Testis (tissue), 3 donors: ENCODE results near the gene CDYL. TPM values are rescaled to one million over a fixed set of nuclear protein-coding genes. Genes with fewer than 3 reads are reported as not detected.

ENCODE experiments used
- DNase-seq: peaks from one replicate; pipeline ENCODE4 v3.0.0-alpha.2; 2019
- H3K27ac ChIP-seq, 2 donors: fragments of 200-600 bp; sonication (generic); one replicate each; pipeline ENCODE4 v1.5.1; 2019
- H3K27me3 ChIP-seq: fragments of 200-600 bp; sonication (generic); one replicate; pipeline ENCODE4 v1.5.1; 2019
- H3K36me3 ChIP-seq: fragments of 200-600 bp; sonication (generic); one replicate; pipeline ENCODE4 v1.5.1; 2017; ENCODE audit warnings: low read depth; ENCODE audit errors: missing control alignments
- H3K4me1 ChIP-seq: fragments of 200-600 bp; sonication (generic); one replicate; pipeline ENCODE4 v1.5.1; 2019
- H3K4me3 ChIP-seq, 2 donors: fragments of 200-600 bp; sonication (generic); one replicate each; pipeline ENCODE4 v1.5.1; 2017 to 2019
- H3K9me3 ChIP-seq: fragments of 200-600 bp; sonication (generic); one replicate; pipeline ENCODE4 v1.5.1; 2017
- CTCF ChIP-seq, 3 experiments: fragments of 450-650 bp in 2 of 3; fragments of 200-600 bp in 1 of 3; sonication (generic) in 1 of 3; IDR thresholded peaks; one replicate each; pipeline ENCODE4 v1.5.1; 2016 to 2019; ENCODE audit warnings: antibody characterized with exemption in 3 of 3, mild to moderate bottlenecking in 2 of 3, moderate library complexity in 1 of 3
- POLR2A ChIP-seq: fragments of 450-650 bp; IDR thresholded peaks from one replicate; pipeline ENCODE4 v1.6.1; 2017; ENCODE audit warnings: antibody characterized with exemption, mild to moderate bottlenecking, moderate library complexity
- WGBS, 2 donors: methylation state at CpG; one replicate each; pipeline ENCODE4 v1.1.5; 2018; 5-methylcytosine and 5-hydroxymethylcytosine counted together
- intact Hi-C: fragments of 100-400 bp; cut with DNase I; formaldehyde crosslinking; loops from one replicate; pipeline ENCODE4 v1.15.1; 2023; ENCODE audit warnings: low total_unique reads
- polyA plus RNA-seq: library from polyadenylated mRNA; stranded (reverse); fragments of 350-450 nt; fragmentation: Illumina TruSeq; extraction: RNeasy Lipid Tissue Mini Kit (QIAGEN cat#74804); gene quantifications from one replicate; pipeline ENCODE4 v1.2.3, GENCODE V29; 2014; ENCODE audit warnings: low read depth, low replicate concordance; ENCODE audit not compliant: insufficient read depth
- total RNA-seq, 2 donors: library from RNA; depleted of rRNA; stranded (reverse); fragments of >200 nt; gene quantifications; one replicate each; pipeline ENCODE4 v1.2.3, GENCODE V29; 2016

The CDYL gene
- total and polyA plus RNA-seq, 3 donors from 2014 or later: 26.8 to 72.8 (median 46.3) TPM

GRCh38 chr6:4780360-4780812 is 4.2 kb downstream of the CDYL start:
- 42 to 56% methylated on average over 10 to 11 of the region's 11 CpGs for WGBS, 2 donors
- TF ChIP-seq CTCF (IDR thresholded peaks at IDR 0.05) (no peak), POLR2A (no peak)
- Histone ChIP-seq H3K27ac (no peak overlapping the region), H3K4me1 (peaks cover 17% of the 10 kb centered on the region), H3K27me3 (no peaks in the 10 kb centered on the region), H3K36me3 (no peaks in the 10 kb centered on the region), H3K4me3 (no peak overlapping the region), H3K9me3 (no peaks in the 10 kb centered on the region)
- no peak for DNase-seq
- intact Hi-C loops: no loop called here

GRCh38 chr6:4781426-4781825 is 5.2 kb downstream of the CDYL start:
- Histone ChIP-seq H3K36me3 (no peaks in the 10 kb centered on the region), H3K4me3 (no peak overlapping the region), H3K27me3 (no peaks in the 10 kb centered on the region), H3K9me3 (no peaks in the 10 kb centered on the region), H3K4me1 (peaks cover 17% of the 10 kb centered on the region), H3K27ac (no peak overlapping the region)
- no peak for TF ChIP-seq CTCF (IDR thresholded peaks at IDR 0.05)
- TF ChIP-seq POLR2A: no peak
- WGBS, 2 donors: 64 to 76% methylated on average over 4 of the region's 4 CpGs
- intact Hi-C loops: no loop called here
- no peak for DNase-seq

GRCh38 chr6:4781967-4782575 is 5.9 kb downstream of the CDYL start:
- Histone ChIP-seq H3K27ac (no peak overlapping the region), H3K27me3 (no peaks in the 10 kb centered on the region), H3K4me1 (peaks cover 17% of the 10 kb centered on the region), H3K36me3 (no peaks in the 10 kb centered on the region), H3K9me3 (no peaks in the 10 kb centered on the region), H3K4me3 (no peak overlapping the region)
- DNase-seq: no peak
- intact Hi-C loops: no loop called here
- TF ChIP-seq CTCF (IDR thresholded peaks at IDR 0.05) (no peak), POLR2A (no peak)
- WGBS, 2 donors: 83 to 87% methylated on average over 9 of the region's 9 CpGs

GRCh38 chr6:4786996-4787395 is 10.8 kb downstream of the CDYL start:
- no peak overlapping the region for H3K27ac ChIP-seq
- H3K27me3 ChIP-seq: no peaks in the 10 kb centered on the region
- H3K4me1 ChIP-seq: no peaks in the 10 kb centered on the region
- intact Hi-C loops: no loop called here
- no peaks in the 10 kb centered on the region for H3K36me3 ChIP-seq
- no peak for DNase-seq
- TF ChIP-seq CTCF (IDR thresholded peaks at IDR 0.05) (no peak), POLR2A (no peak)
- H3K4me3 ChIP-seq: no peak overlapping the region
- WGBS, 2 donors: 87 to 89% methylated on average over 7 of the region's 7 CpGs
- no peaks in the 10 kb centered on the region for H3K9me3 ChIP-seq

GRCh38 chr6:4788482-4788881 is 12.3 kb downstream of the CDYL start:
- no peak for DNase-seq
- intact Hi-C loops: no loop called here
- H3K27ac ChIP-seq: no peak overlapping the region
- no peak overlapping the region for H3K4me3 ChIP-seq
- no peaks in the 10 kb centered on the region for H3K27me3 ChIP-seq
- WGBS, 2 donors: 83 to 86% methylated on average over 6 of the region's 6 CpGs
- no peaks in the 10 kb centered on the region for H3K4me1 ChIP-seq
- no peaks in the 10 kb centered on the region for H3K9me3 ChIP-seq
- no peaks in the 10 kb centered on the region for H3K36me3 ChIP-seq
- TF ChIP-seq CTCF (IDR thresholded peaks at IDR 0.05): no peak
- TF ChIP-seq POLR2A: no peak
